Activated CD4-positive, alpha-beta T cell treated with anti-CD3 and anti-CD28 coated beads, Interleukin-2, amount 10 ng/mL, durations not matched to agents 24 days and 14 days (primary cell): Measurements from ENCODE around the gene KCNJ6. TPM values are rescaled to one million over a fixed set of nuclear protein-coding genes. Genes with fewer than 3 reads are reported as not detected.
"Not testable (repeated sequence)": the region's sequence is repeated elsewhere in the genome, so short reads cannot be mapped to it uniquely, and the experiment has no call there.

Source experiments
- DNase-seq: peaks from one replicate; pipeline ENCODE4 v3.0.0; 2022
- H3K27ac Mint-ChIP-seq: one replicate; pipeline ENCODE4 v1.8.0; 2022; ENCODE audit warnings: mild to moderate bottlenecking, mixed read lengths
- H3K27me3 Mint-ChIP-seq: one replicate; pipeline ENCODE4 v1.8.0; 2022; ENCODE audit warnings: mixed read lengths
- H3K36me3 Mint-ChIP-seq: one replicate; pipeline ENCODE4 v1.8.0; 2022; ENCODE audit warnings: low read depth, mild to moderate bottlenecking, mixed read lengths
- H3K4me1 Mint-ChIP-seq: one replicate; pipeline ENCODE4 v1.8.0; 2021; ENCODE audit warnings: mixed read lengths
- H3K4me3 Mint-ChIP-seq: one replicate; pipeline ENCODE4 v1.8.0; 2022; ENCODE audit warnings: mild to moderate bottlenecking, moderate library complexity, mixed read lengths
- H3K9me3 Mint-ChIP-seq: one replicate; pipeline ENCODE4 v1.8.0; 2021; ENCODE audit warnings: mixed read lengths
- intact Hi-C: fragments of 100-400 bp; cut with micrococcal nuclease; formaldehyde crosslinking; loops from one replicate; pipeline ENCODE4 v1.15.1; 2023
- total RNA-seq: library from RNA; stranded (reverse); gene quantifications from 2 replicates; pipeline ENCODE4 v1.2.3, GENCODE V29; 2022

The KCNJ6 gene
- total RNA-seq, 1 donor from 2014 or later = not detected

DNA sequence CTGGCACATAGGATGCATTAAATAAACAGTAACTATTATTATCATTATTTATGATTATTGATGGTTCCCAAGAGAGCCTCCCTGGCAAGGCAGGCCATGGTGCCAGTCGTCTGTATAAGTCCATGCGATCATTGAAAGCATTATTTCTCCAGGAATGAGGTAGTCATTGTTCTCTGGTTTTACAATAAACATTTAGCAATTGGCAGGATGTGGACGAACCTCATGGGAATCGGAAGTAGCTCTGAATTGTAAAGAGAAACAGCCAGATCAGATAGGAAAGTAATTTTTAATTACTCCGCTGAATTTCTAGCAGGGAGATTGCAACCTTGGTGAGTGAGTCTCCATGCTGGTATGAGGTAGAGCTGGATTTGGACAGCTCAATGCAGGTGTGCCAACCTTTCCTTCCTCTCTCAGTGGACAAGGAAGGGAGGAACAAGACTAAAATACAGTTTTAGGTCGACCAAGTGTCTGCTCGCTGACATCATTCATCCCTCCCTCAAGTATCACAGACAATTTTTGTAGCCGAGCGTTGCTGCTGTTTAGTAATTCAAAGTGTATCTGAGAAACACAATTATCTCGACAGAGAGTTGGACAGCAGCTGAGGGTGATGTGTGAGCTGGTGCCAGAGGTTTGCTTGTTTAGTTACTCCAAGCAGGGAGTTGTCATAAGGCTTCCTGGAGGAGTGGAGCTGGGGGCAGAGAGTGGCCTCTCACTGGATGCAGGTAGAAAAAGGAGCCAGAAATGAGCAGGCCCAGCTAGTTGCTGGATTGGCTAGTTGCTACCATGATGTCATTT lies 250.8 kb downstream of the KCNJ6 start:
- H3K27me3 Mint-ChIP-seq = peaks cover 2% of the 10 kb centered on the region
- H3K4me3 Mint-ChIP-seq = no peak overlapping the region
- H3K4me1 Mint-ChIP-seq = no peaks in the 10 kb centered on the region
- DNase-seq = no peak
- H3K27ac Mint-ChIP-seq = no peak overlapping the region
- H3K9me3 Mint-ChIP-seq = no peaks in the 10 kb centered on the region
- intact Hi-C loops = no loop called here
- no peaks in the 10 kb centered on the region for H3K36me3 Mint-ChIP-seq

DNA sequence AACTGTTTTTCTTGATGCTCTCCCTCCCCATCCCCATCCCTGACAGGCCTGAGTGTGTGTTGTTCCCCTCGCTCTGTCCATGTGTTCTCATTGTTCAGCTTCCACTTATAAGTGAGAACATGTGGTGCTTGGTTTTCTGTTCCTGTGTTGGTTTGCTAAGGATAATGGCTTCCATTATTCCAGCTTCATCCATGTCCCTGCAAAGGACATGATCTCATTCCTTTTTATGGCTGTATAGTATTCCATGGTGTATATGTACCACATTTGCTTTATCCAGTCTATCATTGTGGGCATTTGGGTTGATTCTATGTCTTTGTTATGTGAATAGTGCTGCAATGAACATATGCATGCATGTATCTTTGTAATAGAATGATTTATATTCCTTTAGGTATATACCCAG lies 254.0 kb downstream of the KCNJ6 start:
- H3K36me3 Mint-ChIP-seq, intact Hi-C loops: not testable (repeated sequence)

DNA sequence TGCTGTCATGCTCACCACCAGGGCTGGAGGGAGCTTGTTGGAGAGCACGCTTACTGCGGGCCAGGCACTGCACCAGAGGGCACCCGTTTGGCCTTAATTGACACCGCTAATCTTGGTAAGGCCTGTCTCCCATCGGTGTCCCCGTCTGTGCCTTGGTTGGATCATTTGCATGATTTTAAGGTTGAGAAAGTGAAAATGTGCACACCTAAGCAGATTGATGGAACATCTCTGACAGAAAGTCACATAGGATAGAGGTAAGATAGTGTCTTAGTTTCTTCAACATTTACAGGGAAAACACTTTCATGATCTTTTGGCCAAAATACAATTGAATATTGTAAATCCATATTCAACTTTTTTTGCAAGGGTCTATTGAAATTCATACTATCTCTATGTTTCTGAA lies 255.5 kb downstream of the KCNJ6 start:
- no peak for DNase-seq
- Mint-ChIP-seq H3K4me3 (no peak overlapping the region), H3K9me3 (no peaks in the 10 kb centered on the region), H3K36me3 (no peaks in the 10 kb centered on the region), H3K27me3 (peaks cover 3% of the 10 kb centered on the region), H3K4me1 (no peaks in the 10 kb centered on the region), H3K27ac (no peak overlapping the region)
- intact Hi-C loops = no loop called here

More for the DNA sequence above, 254.0 kb downstream of the KCNJ6 start:
- H3K27ac Mint-ChIP-seq, H3K27me3 Mint-ChIP-seq, DNase-seq, H3K9me3 Mint-ChIP-seq, H3K4me3 Mint-ChIP-seq, H3K4me1 Mint-ChIP-seq: not testable (repeated sequence)

DNA sequence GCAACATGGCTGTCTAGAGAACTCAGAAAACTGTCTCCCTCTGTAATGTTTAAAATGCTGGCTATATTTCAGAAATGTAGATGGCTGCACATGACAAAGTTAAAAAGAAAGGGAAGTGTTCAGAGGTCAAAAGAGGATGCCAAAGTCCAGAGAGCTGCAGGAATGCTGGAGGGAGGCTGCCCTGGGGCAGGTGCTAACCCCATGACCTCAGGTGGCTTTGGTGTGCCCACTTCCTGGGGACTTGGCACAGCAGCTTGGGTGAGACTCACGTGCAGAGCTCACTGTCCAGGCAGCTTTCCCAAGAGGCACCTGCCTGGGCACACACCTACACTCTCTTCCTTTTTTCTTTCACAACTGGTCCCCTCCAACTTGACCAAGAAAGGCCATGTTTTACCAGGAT lies 256.4 kb downstream of the KCNJ6 start:
- intact Hi-C loops = no loop called here
- no peak overlapping the region for H3K27ac Mint-ChIP-seq
- peaks cover 3% of the 10 kb centered on the region for H3K27me3 Mint-ChIP-seq
- no peak overlapping the region for H3K4me3 Mint-ChIP-seq
- H3K9me3 Mint-ChIP-seq = no peaks in the 10 kb centered on the region
- no peak for DNase-seq
- no peaks in the 10 kb centered on the region for H3K36me3 Mint-ChIP-seq
- H3K4me1 Mint-ChIP-seq = no peaks in the 10 kb centered on the region

DNA sequence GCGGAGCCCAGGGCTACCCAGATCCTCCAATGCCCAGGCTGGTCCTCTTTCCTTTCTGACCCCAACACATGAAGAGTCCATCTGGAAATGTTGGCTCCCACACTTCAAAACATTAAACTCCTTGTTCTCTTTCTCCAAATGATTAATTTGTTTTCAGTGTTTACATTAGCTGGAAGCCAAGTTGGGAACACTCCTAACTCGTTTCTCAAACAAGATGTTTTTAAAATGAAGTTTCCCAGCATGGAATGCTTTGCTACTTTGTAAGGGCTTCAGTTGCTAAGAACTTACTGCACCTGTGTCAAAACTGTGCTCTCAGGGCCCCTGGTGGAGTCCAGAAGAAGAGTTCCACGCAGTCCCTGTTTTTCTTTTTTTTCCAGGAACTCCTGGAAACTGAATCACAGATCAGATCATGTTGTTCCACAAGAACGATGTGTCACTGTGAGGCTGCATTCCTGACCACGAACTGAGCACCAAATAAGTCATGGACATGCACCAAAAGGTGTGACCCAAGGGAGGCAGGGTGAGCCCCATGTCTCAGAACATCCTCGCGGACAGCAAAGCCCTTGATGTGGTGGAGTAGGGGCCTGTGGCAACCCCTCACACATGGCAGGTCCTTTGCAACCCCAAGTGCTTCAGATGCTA lies 257.3 kb downstream of the KCNJ6 start:
- intact Hi-C loops = no loop called here
- Mint-ChIP-seq H3K27ac (no peak overlapping the region), H3K36me3 (no peaks in the 10 kb centered on the region), H3K4me1 (no peaks in the 10 kb centered on the region), H3K27me3 (peaks cover 2% of the 10 kb centered on the region), H3K4me3 (no peak overlapping the region), H3K9me3 (no peaks in the 10 kb centered on the region)
- no peak for DNase-seq

DNA sequence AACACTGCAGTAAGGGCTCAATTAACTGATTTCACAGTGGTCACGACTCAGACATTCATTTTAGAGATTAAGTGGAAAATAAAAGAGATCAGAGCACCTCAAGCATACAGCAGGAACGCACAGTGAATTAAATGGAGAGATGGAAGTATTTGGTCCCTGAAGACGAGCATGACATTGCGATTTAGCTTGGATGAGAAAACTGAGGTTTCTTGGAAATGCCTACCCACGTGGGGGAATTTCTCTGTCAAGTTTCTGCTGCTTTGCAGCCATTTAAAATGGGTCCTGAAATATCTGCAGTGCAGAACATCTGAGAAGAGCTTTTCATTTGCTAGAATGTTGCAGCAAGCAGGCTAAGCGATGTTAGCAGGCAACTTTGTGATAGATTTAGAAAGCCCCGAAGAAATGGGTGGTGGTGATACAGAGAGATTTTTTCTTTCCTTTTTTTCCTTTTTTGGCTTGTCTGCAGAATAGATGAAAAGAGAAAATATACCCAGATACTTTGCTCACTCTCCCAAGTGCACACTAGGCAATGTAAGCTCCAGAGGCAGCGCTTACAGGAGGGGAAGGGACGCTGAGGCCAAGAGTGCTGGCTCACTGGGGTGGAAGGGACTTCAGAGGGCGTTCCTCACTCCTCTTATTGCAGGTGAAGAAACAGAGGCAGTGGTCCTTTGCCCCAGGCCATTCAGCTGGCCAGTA lies 258.0 kb downstream of the KCNJ6 start:
- H3K4me1 Mint-ChIP-seq = no peaks in the 10 kb centered on the region

DNA sequence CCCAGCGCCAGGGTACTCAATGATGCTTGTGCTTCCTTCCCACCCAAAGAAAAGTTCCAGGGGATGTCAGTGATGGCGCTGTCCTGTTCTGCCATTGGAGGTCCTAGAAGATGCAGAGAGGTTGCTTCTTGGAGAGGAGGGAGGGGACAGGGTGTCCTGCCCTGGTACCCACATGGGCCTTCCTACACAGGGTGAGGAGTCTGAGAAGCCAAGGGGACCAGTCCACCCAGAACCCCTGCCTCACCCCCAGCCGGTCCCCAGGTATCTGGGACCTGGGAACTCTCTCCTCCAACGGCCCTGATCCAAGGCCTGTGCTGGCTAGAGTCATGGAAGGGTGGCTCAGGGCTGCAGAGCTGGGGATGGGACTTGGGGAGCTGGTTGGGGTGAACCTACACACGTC lies 259.4 kb downstream of the KCNJ6 start:
- H3K9me3 Mint-ChIP-seq = no peaks in the 10 kb centered on the region
- no peak for DNase-seq
- H3K4me1 Mint-ChIP-seq = no peaks in the 10 kb centered on the region
- H3K27ac Mint-ChIP-seq = no peak overlapping the region
- H3K36me3 Mint-ChIP-seq = no peaks in the 10 kb centered on the region
- intact Hi-C loops = no loop called here
- H3K27me3 Mint-ChIP-seq = peaks cover 2% of the 10 kb centered on the region
- no peak overlapping the region for H3K4me3 Mint-ChIP-seq

More for the DNA sequence above, 258.0 kb downstream of the KCNJ6 start:
- intact Hi-C loops = no loop called here
- Mint-ChIP-seq H3K36me3 (no peaks in the 10 kb centered on the region), H3K4me3 (no peak overlapping the region), H3K9me3 (no peaks in the 10 kb centered on the region), H3K27me3 (peaks cover 2% of the 10 kb centered on the region), H3K27ac (no peak overlapping the region)
- no peak for DNase-seq

DNA sequence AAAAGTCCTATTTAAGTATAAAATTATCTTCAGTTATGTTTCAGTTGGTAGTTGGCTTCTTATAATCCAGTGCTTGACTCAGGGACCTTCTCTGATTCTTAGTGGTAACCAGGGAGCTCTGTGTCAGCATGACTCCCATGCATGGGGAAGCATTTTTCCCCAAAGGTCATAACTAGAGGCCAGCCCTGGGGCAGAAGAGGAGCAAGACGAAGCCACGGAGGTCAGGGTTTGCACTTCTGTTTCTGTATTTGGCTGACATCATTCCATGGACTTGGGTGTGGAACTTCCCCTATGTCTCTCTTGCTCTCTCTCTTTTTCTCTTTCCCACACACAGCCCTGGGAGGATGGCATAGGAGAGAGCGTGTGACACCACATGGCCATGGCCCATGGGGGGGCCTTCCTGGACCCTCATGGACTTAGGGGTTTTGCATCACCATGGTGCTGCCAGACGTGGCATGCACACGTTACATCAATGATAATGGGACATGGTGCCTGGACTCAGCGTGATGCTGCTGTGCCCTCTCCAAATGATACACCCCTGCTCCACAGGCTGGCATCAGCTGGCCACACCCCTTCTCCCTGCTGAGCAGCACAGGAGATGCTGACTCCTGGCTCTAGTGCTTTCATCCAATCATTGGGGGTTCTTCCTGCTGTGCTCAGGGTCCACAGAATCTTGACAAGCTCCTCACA lies 260.5 kb downstream of the KCNJ6 start:
- H3K36me3 Mint-ChIP-seq = no peaks in the 10 kb centered on the region
- no peak overlapping the region for H3K4me3 Mint-ChIP-seq
- no peaks in the 10 kb centered on the region for H3K4me1 Mint-ChIP-seq
- no peak for DNase-seq
- H3K9me3 Mint-ChIP-seq = no peaks in the 10 kb centered on the region
- peaks cover 2% of the 10 kb centered on the region for H3K27me3 Mint-ChIP-seq
- H3K27ac Mint-ChIP-seq = no peak overlapping the region
- intact Hi-C loops = no loop called here

DNA sequence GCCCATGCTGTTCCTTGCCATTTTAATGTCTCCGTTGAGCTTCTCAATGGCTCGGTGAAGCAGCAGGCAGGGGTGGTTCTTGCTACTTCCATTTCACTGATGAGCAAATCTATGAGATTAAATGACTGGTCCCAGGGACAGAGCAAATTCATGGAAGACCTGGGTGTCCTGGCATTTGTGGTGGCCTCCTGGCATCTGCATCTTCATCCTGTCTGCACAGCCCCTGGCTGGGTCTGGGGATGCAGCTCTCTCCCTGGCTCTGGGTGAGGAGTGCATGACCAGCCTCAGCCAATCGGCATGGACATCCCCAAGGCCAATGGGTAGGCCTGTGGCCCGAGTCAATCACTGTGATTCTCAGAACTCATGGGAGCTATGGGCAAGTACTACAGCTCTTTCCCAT lies 261.7 kb downstream of the KCNJ6 start:
- intact Hi-C loops = no loop called here
- no peaks in the 10 kb centered on the region for H3K36me3 Mint-ChIP-seq
- H3K4me1 Mint-ChIP-seq = no peaks in the 10 kb centered on the region
- no peak overlapping the region for H3K4me3 Mint-ChIP-seq
- H3K27me3 Mint-ChIP-seq = peaks cover 2% of the 10 kb centered on the region
- no peaks in the 10 kb centered on the region for H3K9me3 Mint-ChIP-seq
- H3K27ac Mint-ChIP-seq = no peak overlapping the region
- DNase-seq = no peak

DNA sequence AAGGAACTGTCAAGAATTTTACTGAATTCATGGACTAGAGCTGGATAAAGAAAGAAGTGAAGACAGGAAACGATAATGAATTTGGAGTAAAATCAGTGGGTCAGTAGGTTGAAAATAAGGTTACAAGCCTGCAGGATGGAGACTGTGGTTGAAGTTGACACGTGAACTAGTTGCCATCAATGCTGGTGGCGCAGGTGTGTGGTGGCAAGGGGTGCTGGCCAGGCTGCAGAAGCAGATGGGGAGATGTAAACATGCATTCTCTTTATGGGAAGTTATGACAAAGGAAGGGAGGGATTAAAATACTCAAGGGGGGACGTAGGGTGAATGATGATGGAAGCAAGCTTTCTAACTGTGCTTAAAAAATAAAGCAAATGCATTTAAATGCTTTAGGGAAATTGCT lies 263.1 kb downstream of the KCNJ6 start:
- no peak overlapping the region for H3K4me3 Mint-ChIP-seq
- H3K4me1 Mint-ChIP-seq = no peaks in the 10 kb centered on the region
- intact Hi-C loops = no loop called here
- H3K9me3 Mint-ChIP-seq = no peaks in the 10 kb centered on the region
- peaks cover 2% of the 10 kb centered on the region for H3K27me3 Mint-ChIP-seq
- H3K36me3 Mint-ChIP-seq = no peaks in the 10 kb centered on the region
- no peak for DNase-seq
- H3K27ac Mint-ChIP-seq = no peak overlapping the region

DNA sequence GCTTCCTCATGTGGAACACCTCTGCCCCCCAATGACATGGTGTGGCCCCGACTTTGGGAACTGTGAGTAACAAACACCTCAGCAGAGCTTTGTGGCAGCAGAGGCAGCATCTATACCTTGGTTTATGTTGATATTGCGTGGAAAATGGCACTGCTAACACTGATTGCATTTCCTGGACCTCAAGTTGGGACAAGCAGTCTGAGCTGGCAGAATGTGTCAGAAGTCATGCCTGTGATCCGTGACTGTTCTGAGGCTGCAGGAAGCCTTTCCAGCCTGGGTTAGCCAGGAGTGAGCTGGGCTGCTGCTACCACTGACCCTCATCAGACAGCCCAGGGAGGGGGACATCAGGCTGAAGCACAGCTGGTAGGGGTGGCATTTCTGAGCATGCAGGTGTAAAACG lies 268.5 kb downstream of the KCNJ6 start:
- H3K4me1 Mint-ChIP-seq = no peaks in the 10 kb centered on the region
- intact Hi-C loops = no loop called here
- no peaks in the 10 kb centered on the region for H3K36me3 Mint-ChIP-seq
- H3K9me3 Mint-ChIP-seq = no peaks in the 10 kb centered on the region
- H3K27me3 Mint-ChIP-seq = peaks cover 8% of the 10 kb centered on the region
- no peak overlapping the region for H3K4me3 Mint-ChIP-seq
- H3K27ac Mint-ChIP-seq = no peak overlapping the region
- no peak for DNase-seq

DNA sequence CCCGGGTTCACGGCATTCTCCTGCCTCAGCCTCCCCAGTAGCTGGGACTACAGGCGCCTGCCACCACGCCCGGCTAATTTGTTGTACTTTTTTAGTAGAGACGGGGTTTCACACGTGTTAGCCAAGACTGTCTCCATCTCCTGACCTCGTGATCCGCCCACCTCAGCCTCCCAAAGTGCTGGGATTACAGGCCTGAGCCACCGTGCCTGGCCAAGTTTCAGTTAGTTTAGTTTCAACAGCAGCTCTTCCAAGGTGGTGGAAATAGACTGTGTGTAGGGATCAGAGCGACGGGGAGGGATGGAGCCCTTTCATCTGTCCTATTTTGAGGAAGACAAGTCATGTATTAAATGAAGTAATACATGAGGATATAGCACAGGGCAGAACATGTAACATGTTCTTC lies 269.5 kb downstream of the KCNJ6 start:
- H3K9me3 Mint-ChIP-seq, H3K4me3 Mint-ChIP-seq, intact Hi-C loops, H3K36me3 Mint-ChIP-seq, DNase-seq, H3K27ac Mint-ChIP-seq, H3K4me1 Mint-ChIP-seq: not testable (repeated sequence)
- peaks cover 11% of the 10 kb centered on the region for H3K27me3 Mint-ChIP-seq

DNA sequence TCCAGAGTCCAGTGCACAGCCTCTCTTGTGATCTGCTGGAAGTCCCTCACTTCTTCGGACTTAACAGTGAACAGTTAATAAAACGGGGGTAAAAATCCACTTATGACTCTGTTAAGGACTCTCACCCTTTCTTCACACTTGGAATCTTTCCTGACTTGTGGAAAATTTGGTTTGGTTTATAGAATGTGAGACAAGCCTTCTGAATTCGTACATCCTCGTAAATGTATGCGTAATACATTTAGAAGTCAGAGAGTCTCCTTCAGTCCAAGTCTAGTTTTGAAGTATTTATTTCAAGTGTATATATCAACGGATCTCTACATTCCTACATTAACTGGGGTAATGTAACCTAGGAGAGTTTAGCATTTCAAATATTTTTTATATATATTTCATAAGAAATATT lies 270.4 kb downstream of the KCNJ6 start:
- no peak overlapping the region for H3K27ac Mint-ChIP-seq
- H3K4me3 Mint-ChIP-seq = no peak overlapping the region
- no peak for DNase-seq
- intact Hi-C loops = no loop called here
- H3K4me1 Mint-ChIP-seq = peaks cover 3% of the 10 kb centered on the region
- no peaks in the 10 kb centered on the region for H3K9me3 Mint-ChIP-seq
- peaks cover 15% of the 10 kb centered on the region for H3K27me3 Mint-ChIP-seq
- no peaks in the 10 kb centered on the region for H3K36me3 Mint-ChIP-seq

DNA sequence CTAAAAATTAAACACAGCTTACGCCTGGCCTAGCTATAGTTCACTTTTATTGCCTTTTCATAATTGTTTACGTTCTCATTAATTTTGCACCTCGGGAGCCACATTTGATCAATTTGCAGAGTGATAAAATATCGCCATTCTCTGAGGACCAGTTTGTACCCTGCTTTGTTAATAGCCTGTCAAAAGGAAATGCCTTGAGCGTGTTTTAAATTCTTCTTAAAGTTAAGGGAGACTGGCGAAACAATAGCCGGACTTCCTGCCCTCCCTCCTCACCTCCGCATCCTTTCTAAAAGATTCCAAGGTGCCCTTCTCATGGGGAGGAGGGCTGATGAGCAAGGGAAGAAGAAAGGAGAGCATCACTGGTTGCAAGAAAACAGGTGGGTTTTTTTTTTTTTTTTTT lies 271.6 kb downstream of the KCNJ6 start:
- no peak overlapping the region for H3K4me3 Mint-ChIP-seq
- DNase-seq = no peak
- H3K36me3 Mint-ChIP-seq = no peaks in the 10 kb centered on the region
- H3K27me3 Mint-ChIP-seq = peaks cover 19% of the 10 kb centered on the region
- H3K27ac Mint-ChIP-seq = no peak overlapping the region
- intact Hi-C loops = no loop called here
- H3K4me1 Mint-ChIP-seq = peaks cover 4% of the 10 kb centered on the region
- H3K9me3 Mint-ChIP-seq = no peaks in the 10 kb centered on the region
